Esophagus muscularis mucosa (tissue), 4 donors: ENCODE measurements around the gene NRP1.

Experiments used
- EP300 ChIP-seq: sonication (generic); formaldehyde crosslinking; IDR thresholded peaks from one replicate; pipeline ENCODE4 v1.6.1; 2017; ENCODE audit warnings: antibody characterized with exemption
- POLR2A ChIP-seq: fragments of 450-650 bp; IDR thresholded peaks from one replicate; pipeline ENCODE4 v1.6.1; 2017; ENCODE audit warnings: antibody characterized with exemption, moderate library complexity, mild to moderate bottlenecking, low read depth
- POLR2AphosphoS5 ChIP-seq, 2 donors: sonication (generic); formaldehyde crosslinking; IDR thresholded peaks; one replicate each; pipeline ENCODE4 v1.6.1; 2017; ENCODE audit warnings: antibody characterized with exemption in 2 of 2
- TF ChIP-seq, protein P1 (sequence below), 3 experiments: fragments of 200-600 bp in 2 of 3; fragments of 450-650 bp in 1 of 3; sonication (generic) in 2 of 3; IDR thresholded peaks; one replicate each; pipeline ENCODE4 v1.5.1; 2017 to 2019; ENCODE audit warnings: antibody characterized with exemption in 3 of 3, mild to moderate bottlenecking in 2 of 3, moderate library complexity in 1 of 3

DNA sequence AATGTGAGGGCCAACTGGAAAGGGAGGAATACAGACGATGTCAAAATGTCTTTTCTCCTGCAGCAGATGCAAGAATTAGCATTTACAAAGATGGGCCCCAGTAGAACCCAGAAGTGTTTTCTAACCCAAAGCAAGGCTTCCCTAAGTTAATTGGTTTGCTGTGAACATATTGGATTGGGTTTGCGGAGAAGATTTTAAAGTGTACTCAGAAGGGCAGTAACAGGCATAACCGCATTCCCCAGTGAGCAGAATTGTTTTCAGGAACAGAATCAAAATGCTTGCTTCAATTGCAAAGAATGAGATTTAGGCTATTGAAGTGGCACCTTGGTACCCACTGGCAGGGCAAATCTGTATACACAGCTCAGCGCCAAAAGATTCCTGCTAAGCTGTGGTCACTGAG lies 78.0 kb downstream of the NRP1 start:
- TF ChIP-seq POLR2A (no peak), EP300 (no peak), POLR2AphosphoS5 (IDR thresholded peaks at IDR 0.05) (no peak)
- TF ChIP-seq, protein P1, sequence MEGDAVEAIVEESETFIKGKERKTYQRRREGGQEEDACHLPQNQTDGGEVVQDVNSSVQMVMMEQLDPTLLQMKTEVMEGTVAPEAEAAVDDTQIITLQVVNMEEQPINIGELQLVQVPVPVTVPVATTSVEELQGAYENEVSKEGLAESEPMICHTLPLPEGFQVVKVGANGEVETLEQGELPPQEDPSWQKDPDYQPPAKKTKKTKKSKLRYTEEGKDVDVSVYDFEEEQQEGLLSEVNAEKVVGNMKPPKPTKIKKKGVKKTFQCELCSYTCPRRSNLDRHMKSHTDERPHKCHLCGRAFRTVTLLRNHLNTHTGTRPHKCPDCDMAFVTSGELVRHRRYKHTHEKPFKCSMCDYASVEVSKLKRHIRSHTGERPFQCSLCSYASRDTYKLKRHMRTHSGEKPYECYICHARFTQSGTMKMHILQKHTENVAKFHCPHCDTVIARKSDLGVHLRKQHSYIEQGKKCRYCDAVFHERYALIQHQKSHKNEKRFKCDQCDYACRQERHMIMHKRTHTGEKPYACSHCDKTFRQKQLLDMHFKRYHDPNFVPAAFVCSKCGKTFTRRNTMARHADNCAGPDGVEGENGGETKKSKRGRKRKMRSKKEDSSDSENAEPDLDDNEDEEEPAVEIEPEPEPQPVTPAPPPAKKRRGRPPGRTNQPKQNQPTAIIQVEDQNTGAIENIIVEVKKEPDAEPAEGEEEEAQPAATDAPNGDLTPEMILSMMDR (IDR thresholded peaks at IDR 0.05), result no peak
